Measurements from ENCODE around the gene MYH9.

GRCh38 chr22:36404446-36404845 is 16.7 kb upstream of the MYH9 start:
- TF ChIP-seq CTCF (IDR thresholded peaks at IDR 0.05) = no peak
- no peak for TF ChIP-seq POLR2A (IDR thresholded peaks at IDR 0.05)

Data from Peyer's patch (tissue), 4 donors.